Omental fat pad (tissue), 4 donors: ENCODE data around the gene MAML3. TPM values are rescaled to one million over a fixed set of nuclear protein-coding genes. Genes with fewer than 3 reads are reported as not detected.

ENCODE experiments used
- ATAC-seq: fragments of 150-250 bp; one replicate; pipeline ENCODE4 v1.9.1; 2016; ENCODE audit warnings: mild to moderate bottlenecking, moderate library complexity; ENCODE audit not compliant: low FRiP score
- DNase-seq: peaks from one replicate; pipeline ENCODE4 v3.0.0-alpha.2; 2019; ENCODE audit warnings: low spot score
- total RNA-seq, 4 donors: library from RNA; depleted of rRNA; stranded (reverse); fragments of >200 nt; gene quantifications; one replicate each; pipeline ENCODE4 v1.1.0, GENCODE V29; 2016
- TF ChIP-seq, protein P1 (sequence below), 3 donors: fragments of 450-650 bp; IDR thresholded peaks; one replicate each; pipeline ENCODE4 v1.5.1; 2016 to 2017; ENCODE audit warnings: antibody characterized with exemption in 3 of 3, mild to moderate bottlenecking in 3 of 3, moderate library complexity in 2 of 3

MAML3 gene
- total RNA-seq, 4 donors from 2014 or later = 4.8 to 12.8 (median 11.7) TPM

DNA sequence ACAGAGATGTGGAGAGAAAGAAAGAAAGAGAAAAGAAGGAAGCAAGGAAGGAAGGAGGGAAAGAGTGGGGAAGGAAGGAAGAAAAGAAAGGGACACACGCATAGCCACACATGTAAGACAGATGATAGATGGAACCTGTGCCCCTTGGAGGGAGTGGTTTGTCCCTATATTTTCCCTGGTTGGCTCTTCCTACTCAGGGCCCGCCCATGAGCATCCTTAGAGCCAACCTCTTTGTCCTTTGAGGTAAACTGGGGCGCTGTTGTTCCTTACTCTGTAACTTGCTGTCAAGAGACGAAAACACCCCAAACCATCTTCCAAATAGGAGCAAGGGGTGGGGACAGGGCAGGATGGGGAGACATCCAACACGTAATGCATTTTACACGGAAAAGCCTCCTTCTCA lies 220.9 kb downstream of the MAML3 start:
- ATAC-seq (no peak), DNase-seq (no peak)
- TF ChIP-seq, protein P1, sequence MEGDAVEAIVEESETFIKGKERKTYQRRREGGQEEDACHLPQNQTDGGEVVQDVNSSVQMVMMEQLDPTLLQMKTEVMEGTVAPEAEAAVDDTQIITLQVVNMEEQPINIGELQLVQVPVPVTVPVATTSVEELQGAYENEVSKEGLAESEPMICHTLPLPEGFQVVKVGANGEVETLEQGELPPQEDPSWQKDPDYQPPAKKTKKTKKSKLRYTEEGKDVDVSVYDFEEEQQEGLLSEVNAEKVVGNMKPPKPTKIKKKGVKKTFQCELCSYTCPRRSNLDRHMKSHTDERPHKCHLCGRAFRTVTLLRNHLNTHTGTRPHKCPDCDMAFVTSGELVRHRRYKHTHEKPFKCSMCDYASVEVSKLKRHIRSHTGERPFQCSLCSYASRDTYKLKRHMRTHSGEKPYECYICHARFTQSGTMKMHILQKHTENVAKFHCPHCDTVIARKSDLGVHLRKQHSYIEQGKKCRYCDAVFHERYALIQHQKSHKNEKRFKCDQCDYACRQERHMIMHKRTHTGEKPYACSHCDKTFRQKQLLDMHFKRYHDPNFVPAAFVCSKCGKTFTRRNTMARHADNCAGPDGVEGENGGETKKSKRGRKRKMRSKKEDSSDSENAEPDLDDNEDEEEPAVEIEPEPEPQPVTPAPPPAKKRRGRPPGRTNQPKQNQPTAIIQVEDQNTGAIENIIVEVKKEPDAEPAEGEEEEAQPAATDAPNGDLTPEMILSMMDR (IDR thresholded peaks at IDR 0.05) = no peak

DNA sequence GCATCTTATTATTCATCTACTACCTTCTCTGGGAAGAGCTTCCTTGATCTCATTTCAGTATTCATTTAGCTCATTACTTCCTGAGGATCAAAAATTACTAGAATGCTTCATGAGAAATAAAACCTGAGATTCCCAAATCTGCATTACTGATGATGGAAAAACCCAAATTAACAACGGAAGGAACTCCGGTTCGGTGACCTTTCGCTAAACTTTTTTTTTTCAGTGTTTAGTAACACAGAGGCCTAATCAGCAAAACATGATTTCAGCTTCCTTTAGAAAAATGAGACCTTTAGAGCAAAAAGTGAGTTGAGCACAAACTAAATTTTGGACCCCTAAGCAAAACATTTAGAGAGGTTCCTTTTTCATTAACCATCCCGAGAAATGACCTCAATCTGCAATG lies 229.2 kb downstream of the MAML3 start:
- TF ChIP-seq, protein P1 (IDR thresholded peaks at IDR 0.05) = no peak
- no peak for ATAC-seq
- DNase-seq = no peak

DNA sequence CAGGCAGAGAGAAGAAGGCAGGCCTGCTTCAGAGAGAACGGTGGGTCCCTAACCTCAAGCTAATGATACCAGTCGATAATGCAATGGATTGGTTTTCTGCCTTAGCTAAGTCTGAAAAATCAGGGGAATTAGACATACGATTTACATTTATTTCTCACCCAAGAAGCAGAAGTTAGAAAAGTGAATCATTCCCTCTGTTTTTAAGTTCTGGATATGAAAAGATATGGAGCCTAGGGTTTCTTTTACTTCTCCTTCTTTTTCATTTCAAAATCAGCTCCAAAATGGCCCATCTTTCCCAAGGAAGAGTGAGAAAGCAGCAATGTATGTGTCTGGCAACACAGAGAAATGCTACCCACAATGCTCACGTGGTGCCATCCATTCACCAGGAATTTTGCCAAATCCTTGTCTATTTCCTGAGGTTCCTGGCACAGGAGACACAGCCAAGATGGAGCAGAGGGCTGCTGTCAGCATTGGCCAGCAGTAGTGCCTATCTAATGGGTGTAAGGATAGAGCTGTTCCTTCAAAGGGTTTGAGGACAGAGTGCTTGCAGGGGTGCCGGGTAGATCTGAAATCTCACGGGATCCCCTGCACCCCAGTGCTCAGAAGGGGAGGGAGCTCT lies 231.5 kb downstream of the MAML3 start:
- no peak for ATAC-seq

DNA sequence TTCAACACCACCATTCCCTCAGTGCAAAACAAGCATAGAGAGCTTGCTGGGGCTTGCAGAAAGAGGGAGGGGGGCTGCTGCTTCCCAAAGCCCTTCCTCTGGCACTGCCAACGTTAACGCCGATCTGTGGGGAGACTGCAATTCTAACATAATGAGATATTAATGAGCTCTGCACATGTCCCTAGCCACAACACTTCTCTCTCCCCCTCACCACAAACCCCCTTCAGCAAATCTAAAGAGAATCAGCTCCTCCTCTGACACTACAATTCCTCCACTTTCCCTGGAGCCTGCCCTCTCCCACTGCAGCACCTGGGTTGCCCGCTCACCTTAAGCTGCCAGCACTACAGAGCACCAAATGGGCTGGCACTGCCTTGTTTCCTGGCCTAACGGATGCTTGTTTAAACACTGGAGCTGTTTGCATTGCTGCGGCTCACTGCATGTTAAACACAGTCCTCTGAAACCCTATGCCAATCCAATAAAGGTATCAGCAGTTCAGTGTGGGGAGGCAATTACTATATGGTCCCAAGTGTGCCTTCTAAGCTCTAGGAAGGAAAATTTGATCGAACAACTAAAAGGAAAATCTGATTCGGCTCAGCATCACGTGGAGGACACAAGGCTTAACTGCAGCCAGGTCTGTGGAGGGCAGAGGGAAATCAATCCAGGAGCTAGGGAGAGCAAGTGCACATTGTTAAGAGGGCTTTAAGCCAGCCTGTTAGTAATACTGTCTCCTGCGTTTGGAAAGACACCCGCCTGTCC lies 232.4 kb downstream of the MAML3 start:
- DNase-seq = no peak
- peak; percentile 54 for ATAC-seq
- TF ChIP-seq, protein P1 (IDR thresholded peaks at IDR 0.05) = no peak

More for the DNA sequence above, 231.5 kb downstream of the MAML3 start:
- no peak for DNase-seq
- TF ChIP-seq, protein P1 (IDR thresholded peaks at IDR 0.05) = no peak

DNA sequence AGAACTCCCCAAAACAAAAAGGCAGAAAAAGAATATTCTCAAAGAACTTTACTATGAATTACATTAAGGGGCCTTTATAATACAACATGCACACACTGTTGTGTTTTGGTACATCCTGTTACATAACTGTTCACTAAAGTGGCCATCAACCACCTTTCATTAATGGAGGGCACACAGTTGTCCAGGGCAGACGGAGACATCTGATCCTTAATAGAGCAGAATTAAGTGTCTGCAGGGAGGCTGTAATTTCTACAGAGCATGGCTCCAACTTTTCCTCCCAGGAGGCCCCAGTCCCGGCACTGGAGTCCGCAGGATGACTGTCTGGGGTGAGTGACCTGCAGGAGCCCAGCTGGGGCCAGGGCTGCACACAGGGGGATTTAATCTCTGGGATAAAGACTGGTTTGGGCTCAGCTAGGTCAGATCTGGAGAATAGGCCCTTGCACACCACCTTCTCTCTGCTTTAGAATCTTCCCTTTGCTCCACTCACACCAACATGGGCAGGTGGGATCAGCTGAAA lies 233.4 kb downstream of the MAML3 start:
- TF ChIP-seq, protein P1 (IDR thresholded peaks at IDR 0.05) = no peak
- no peak for ATAC-seq
- DNase-seq = no peak

DNA sequence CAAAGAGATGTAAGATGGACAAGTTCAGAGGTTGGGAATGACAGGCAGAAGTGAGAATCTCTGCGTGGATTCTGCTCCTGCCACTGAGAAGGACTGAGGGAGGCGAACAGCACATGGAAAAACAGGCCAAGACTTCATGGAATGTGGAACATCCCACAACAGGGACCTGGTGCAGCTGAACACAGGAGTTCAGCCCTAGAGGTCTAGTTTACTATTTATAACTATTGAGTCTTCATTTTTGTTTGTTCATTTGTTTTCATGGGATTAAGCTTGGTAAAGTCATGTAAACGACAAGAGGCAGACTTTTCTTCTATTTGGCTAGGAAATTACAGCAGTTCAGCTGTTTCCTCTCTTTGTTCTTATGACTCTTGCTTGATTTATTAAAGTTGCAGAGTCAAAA lies 234.5 kb downstream of the MAML3 start:
- no peak for ATAC-seq
- no peak for DNase-seq
- TF ChIP-seq, protein P1 (IDR thresholded peaks at IDR 0.05) = no peak
